Breast epithelium (tissue), 3 donors: ENCODE data around the gene DUSP22.

Experiments
- CTCF ChIP-seq, 3 donors: fragments of 450-650 bp; IDR thresholded peaks; one replicate each; pipeline ENCODE4 v1.5.1; 2016 to 2017; ENCODE audit warnings: antibody characterized with exemption in 3 of 3, mild to moderate bottlenecking in 3 of 3, moderate library complexity in 3 of 3
- POLR2A ChIP-seq: fragments of 450-650 bp; IDR thresholded peaks from one replicate; pipeline ENCODE4 v1.6.1; 2016; ENCODE audit warnings: antibody characterized with exemption, mild to moderate bottlenecking, moderate library complexity
- POLR2AphosphoS5 ChIP-seq, 3 donors: sonication (generic); formaldehyde crosslinking; IDR thresholded peaks; one replicate each; pipeline ENCODE4 v1.6.1; 2017; ENCODE audit warnings: antibody characterized with exemption in 3 of 3

GRCh38 chr6:284486-284885, 7.8 kb upstream of the DUSP22 start:
- TF ChIP-seq CTCF (IDR thresholded peaks at IDR 0.05) (no peak), POLR2A (no peak), POLR2AphosphoS5 (IDR thresholded peaks at IDR 0.05) (no peak)
